ENCODE results near the gene ITGA3. TPM values are rescaled to one million over a fixed set of nuclear protein-coding genes. Genes with fewer than 3 reads are reported as not detected.

The ITGA3 gene
- total RNA-seq, 1 experiment from 2014 or later: 392 TPM

- Histone ChIP-seq H3K4me2 (ENCODE audit: low read length) (no peak within 1 kb of the TSS), H4K20me1 (ENCODE audit: insufficient read depth) (no peaks in the 10 kb centered on the region), H3K4me3 (replicated peaks in 1 of 2; ENCODE audit: low read depth in 1 of 2, low read length in 2 of 2) (no peak within 1 kb of the TSS), H3K9ac (ENCODE audit: low read length) (no peak within 1 kb of the TSS), H3K4me1 (ENCODE audit: control insufficient read depth in 1 of 2, insufficient read depth in 2 of 2, low read length in 2 of 2) (peaks cover 16 to 32% of the 10 kb centered on the region in 2 experiments), H3K36me3 (ENCODE audit: control insufficient read depth in 1 of 2, insufficient read depth in 2 of 2, low read length in 2 of 2) (peaks cover 7 to 12% of the 10 kb centered on the region in 2 experiments; a peak in 3 of 4 replicates), H3K27ac (ENCODE audit: low read depth, low read length) (no peak within 1 kb of the TSS), H3K27me3 (ENCODE audit: insufficient read depth, low read length) (no peaks in the 10 kb centered on the region), H3K79me2 (ENCODE audit: insufficient read depth, low read length) (no peaks in the 10 kb centered on the region), H2AFZ (ENCODE audit: low read depth, low read length, poor library complexity, severe bottlenecking) (no peak within 1 kb of the TSS), H3K9me3 (ENCODE audit: control insufficient read depth in 1 of 2, insufficient read depth in 1 of 2, low read depth in 1 of 2, low read length in 2 of 2) (no peaks in the 10 kb centered on the region), H3K9me2 (ENCODE audit: insufficient read depth) (no peaks in the 10 kb centered on the region)
- DNase-seq (ENCODE audit: low read depth, low spot score) (no peak), ATAC-seq (no peak)
- ChIA-PET CTCF (no interaction called here), RAD21 (ENCODE audit: low non-redundant PET in 1 of 2, low total read pairs in 2 of 2, uncharacterized antibody in 2 of 2, unreplicated experiment in 2 of 2) (no interaction called here), POLR2A (no interaction called here)
- TF ChIP-seq TCF7L2 (IDR thresholded peaks at IDR 0.05; ENCODE audit: borderline replicate concordance, extremely low read depth, insufficient read depth, insufficient read length): no peak
- TF ChIP-seq ZBTB33 (IDR thresholded peaks at IDR 0.05; ENCODE audit: extremely low read depth, insufficient replicate concordance, low read length): no peak
- TF ChIP-seq CTCF (IDR thresholded peaks at IDR 0.05 in 2 of 3, conservative IDR thresholded peaks at IDR 0.05 in 1 of 3; ENCODE audit: borderline replicate concordance in 1 of 3, insufficient read depth in 1 of 3, low read depth in 2 of 3, low read length in 2 of 3): no peak
- no peak for TF ChIP-seq ZFX (IDR thresholded peaks at IDR 0.05)
- no peak for TF ChIP-seq SP1 (IDR thresholded peaks at IDR 0.05; ENCODE audit: low read depth)
- no peak for TF ChIP-seq ZNF274 (IDR thresholded peaks at IDR 0.05; ENCODE audit: low read depth, low read length)
- no peak for TF ChIP-seq YY1 (IDR thresholded peaks at IDR 0.05; ENCODE audit: extremely low read depth, insufficient replicate concordance, low read depth, low read length)
- TF ChIP-seq MAX (IDR thresholded peaks at IDR 0.05): no peak
- no peak for TF ChIP-seq ATF3 (IDR thresholded peaks at IDR 0.05)
- intact Hi-C loops (cut with micrococcal nuclease): no loop called here
- no TSS peak for BruUV-seq (replicated peaks)
Observed at GRCh38 chr17:50129728-50130558, 74.0 kb downstream of the ITGA3 start, which contains the start of gene SAMD14. Gene SAMD14 (minus strand): TSS chr17:50130160. CDS start chr17:50124959, 5,201 bp downstream.
